ENCODE measurements around the gene EDC3. TPM values are rescaled to one million over a fixed set of nuclear protein-coding genes. Genes with fewer than 3 reads are reported as not detected.

The EDC3 gene
- total and polyA plus RNA-seq, 5 experiments from 2014 or later, result 29.3 to 41.2 (median 35.2) TPM

DNA sequence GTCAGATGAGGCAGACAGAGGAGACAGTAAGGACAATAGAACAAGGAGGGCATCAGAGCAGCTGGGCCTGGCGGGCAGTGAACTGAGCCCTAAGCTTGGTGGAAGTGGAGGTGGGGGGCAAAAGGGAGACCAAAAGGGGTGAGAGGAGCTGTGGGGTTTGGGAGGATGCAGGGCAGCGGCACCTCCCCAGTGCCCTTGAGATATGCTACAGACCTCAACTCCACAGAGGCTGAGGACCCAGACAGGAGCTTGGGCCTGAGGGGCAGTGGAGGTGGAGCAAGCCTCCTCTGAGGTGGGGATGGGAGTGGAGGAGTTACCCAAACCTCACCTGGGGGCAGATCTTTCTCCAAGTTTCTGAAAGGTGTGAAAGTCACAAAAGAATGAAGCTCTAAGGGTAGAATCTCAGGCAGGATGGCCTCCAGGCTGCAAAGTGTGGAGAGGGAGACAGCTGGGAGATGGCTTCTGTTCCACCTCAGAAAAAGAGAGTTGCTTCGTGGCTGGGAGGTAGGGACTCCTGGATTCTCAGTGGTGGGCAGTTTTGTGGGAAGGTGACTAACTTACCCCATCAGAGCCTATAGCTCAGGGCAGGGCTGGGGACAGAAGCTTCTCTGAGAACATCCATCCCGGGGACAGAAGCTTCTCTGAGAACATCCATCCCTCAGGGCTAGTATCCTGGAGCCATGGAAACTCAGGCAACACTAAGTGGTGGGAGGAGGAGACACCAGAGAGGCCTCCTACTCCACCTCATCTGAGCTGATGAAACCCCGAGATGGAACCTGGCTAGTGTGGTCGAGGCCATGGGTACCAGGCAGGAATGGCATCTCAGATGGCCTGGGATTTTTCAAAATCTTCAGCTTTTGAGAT is 82.5 kb downstream of the EDC3 start:
- Mint-ChIP-seq H3K27me3 (no peaks in the 10 kb centered on the region), H3K36me3 (peaks cover 0 to 4% (median 0%) of the 10 kb centered on the region in 3 donors), H3K27ac (peak overlapping the region; percentile 61 to 94 (median 75)), H3K9me3 (no peaks in the 10 kb centered on the region), H3K4me1 (peaks cover 13 to 22% (median 21%) of the 10 kb centered on the region in 4 donors), H3K4me3 (peak overlapping the region; percentile 3 to 88 (median 55))
- POLR2A ChIA-PET, result interaction anchor here (0.7 to 12.7 kb wide), 6 partner anchors 15 to 174 kb away, joined by 3 to 193 read pairs (median 34); partner anchors contain the start of gene ARID3B
- no peak for ATAC-seq
- no peak for DNase-seq

GRCh38 chr15:74612677-74613076 is 83.1 kb downstream of the EDC3 start:
- Mint-ChIP-seq H3K4me1 (peaks cover 8 to 15% (median 14%) of the 10 kb centered on the region in 4 donors), H3K4me3 (peak overlapping the region in 9 of 10 donors; percentile 5 to 68 (median 50)), H3K9me3 (no peaks in the 10 kb centered on the region), H3K27ac (peak overlapping the region in 9 of 10 donors; percentile 51 to 94 (median 74)), H3K36me3 (peaks cover 0 to under 1% (median 0%) of the 10 kb centered on the region in 3 donors), H3K27me3 (no peaks in the 10 kb centered on the region)
- no peak for ATAC-seq
- no peak for DNase-seq
- POLR2A ChIA-PET, result interaction anchor here (0.8 to 12.7 kb wide), 3 partner anchors 14 to 71 kb away, joined by 3 to 193 read pairs (median 51); partner anchors contain the start of gene ARID3B

DNA sequence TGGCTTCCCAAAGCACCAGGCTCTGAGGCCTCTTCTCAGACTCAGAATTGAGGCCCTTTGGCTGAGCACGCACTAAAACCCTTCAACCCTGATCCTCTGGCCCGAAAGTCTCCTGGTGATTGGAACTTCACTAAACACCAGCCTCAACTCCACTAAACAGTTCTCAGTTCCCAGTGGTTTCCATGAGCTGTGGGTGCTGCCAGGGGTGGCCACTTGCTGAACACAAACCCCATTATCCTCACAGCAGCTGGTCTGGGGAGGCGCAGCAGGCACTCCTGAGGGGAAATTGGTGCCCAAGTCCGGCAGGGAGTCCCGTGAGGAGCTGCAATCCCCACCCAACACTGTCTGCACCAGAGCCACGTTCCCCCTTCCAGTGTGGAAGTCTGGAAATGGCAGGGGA is 84.0 kb downstream of the EDC3 start:
- no peaks in the 10 kb centered on the region for H3K36me3 Mint-ChIP-seq
- POLR2A ChIA-PET, result interaction anchor here (0.8 to 12.7 kb wide), 2 partner anchors 13 to 17 kb away, joined by 3 to 193 read pairs; no protein-coding TSS in a partner anchor
- H3K27me3 Mint-ChIP-seq, result no peaks in the 10 kb centered on the region
- peaks cover 4 to 7% (median 6%) of the 10 kb centered on the region in 4 donors for H3K4me1 Mint-ChIP-seq
- H3K4me3 Mint-ChIP-seq, result no peak overlapping the region
- ATAC-seq (no peak), DNase-seq (no peak)
- no peak overlapping the region for H3K27ac Mint-ChIP-seq
- H3K9me3 Mint-ChIP-seq, result no peaks in the 10 kb centered on the region

DNA sequence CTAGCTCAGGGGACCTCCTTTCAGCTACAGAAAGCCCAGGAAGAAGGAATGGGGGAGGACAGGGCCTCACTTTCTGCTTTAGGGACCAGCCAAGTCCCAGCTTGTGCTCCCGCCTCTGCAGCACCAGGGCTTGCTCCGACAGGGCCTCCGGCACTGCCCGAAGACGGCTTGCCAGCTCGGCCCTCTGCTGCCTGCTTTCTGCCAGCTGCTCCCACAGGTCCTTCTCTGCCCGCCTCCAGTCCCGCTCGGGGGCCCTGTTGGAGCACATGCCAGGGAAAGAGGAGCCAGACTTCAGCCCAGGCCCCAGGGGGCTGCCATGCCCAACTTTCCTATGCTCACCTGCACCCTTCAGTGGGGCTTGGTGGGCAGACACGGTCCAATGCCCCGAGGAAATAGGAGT is 84.5 kb downstream of the EDC3 start:
- Mint-ChIP-seq H3K27me3 (no peaks in the 10 kb centered on the region), H3K27ac (no peak overlapping the region), H3K4me1 (peaks cover under 1 to 2% (median 2%) of the 10 kb centered on the region in 4 donors), H3K4me3 (no peak overlapping the region), H3K9me3 (no peaks in the 10 kb centered on the region), H3K36me3 (no peaks in the 10 kb centered on the region)
- DNase-seq (no peak), ATAC-seq (no peak)
- POLR2A ChIA-PET, result interaction anchor here (12.7 kb wide), 1 partner anchor 18 kb away, joined by 193 read pairs; no protein-coding TSS in a partner anchor

DNA sequence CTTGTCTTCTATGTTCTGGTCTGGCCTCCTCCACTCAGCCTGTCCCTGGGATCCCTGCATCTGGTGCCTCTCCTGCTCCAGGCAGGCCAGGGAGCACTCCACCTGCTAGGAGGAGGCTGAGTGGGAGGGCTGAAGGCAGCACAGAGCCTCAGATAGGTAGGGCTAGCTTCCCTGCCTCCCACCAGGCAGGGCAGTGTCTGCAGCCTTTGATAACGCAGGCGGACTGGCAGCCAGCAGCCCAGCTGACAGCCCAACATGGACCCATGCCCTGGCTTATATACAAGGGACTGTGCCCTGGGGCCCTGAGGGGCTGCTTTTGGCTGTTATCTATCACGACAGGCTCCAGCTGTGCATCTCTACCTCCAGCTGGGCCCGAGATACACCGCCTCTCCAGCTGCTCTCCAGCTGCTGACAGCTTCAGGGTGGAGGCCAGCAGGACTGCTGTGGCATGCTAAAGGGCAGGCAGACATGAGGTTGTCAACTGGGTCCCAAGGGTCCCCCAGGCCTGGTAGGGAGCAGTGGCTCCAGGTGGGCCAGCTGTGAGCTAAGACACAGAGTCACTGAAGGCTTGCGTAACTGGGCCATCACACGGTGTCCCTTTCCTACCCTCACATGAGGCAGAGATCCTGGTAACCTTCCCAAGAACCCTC is 85.4 kb downstream of the EDC3 start:
- H3K27ac Mint-ChIP-seq, result no peak overlapping the region
- no peaks in the 10 kb centered on the region for H3K27me3 Mint-ChIP-seq
- no peaks in the 10 kb centered on the region for H3K36me3 Mint-ChIP-seq
- no peak for DNase-seq
- no peak overlapping the region for H3K4me3 Mint-ChIP-seq
- H3K4me1 Mint-ChIP-seq, result peaks cover 0 to 2% (median under 1%) of the 10 kb centered on the region in 4 donors
- POLR2A ChIA-PET, result interaction anchor here (12.7 kb wide), 1 partner anchor 19 kb away, joined by 193 read pairs; no protein-coding TSS in a partner anchor
- H3K9me3 Mint-ChIP-seq, result no peaks in the 10 kb centered on the region
- ATAC-seq, result no peak

GRCh38 chr15:74609938-74610301 is 85.9 kb downstream of the EDC3 start:
- Mint-ChIP-seq H3K9me3 (no peaks in the 10 kb centered on the region), H3K36me3 (no peaks in the 10 kb centered on the region), H3K27me3 (no peaks in the 10 kb centered on the region), H3K27ac (no peak overlapping the region), H3K4me3 (no peak overlapping the region), H3K4me1 (peaks cover 0 to 4% (median 1%) of the 10 kb centered on the region in 4 donors)
- ATAC-seq (no peak), DNase-seq (no peak)
- POLR2A ChIA-PET, result no interaction called here

GRCh38 chr15:74608786-74609185 is 87.0 kb downstream of the EDC3 start:
- ATAC-seq, result no peak
- Mint-ChIP-seq H3K27ac (no peak overlapping the region), H3K27me3 (no peaks in the 10 kb centered on the region), H3K4me3 (no peak overlapping the region), H3K4me1 (peaks cover 0 to 4% (median 0%) of the 10 kb centered on the region in 4 donors), H3K36me3 (no peaks in the 10 kb centered on the region), H3K9me3 (no peaks in the 10 kb centered on the region)
- POLR2A ChIA-PET, result no interaction called here
- DNase-seq, result no peak

DNA sequence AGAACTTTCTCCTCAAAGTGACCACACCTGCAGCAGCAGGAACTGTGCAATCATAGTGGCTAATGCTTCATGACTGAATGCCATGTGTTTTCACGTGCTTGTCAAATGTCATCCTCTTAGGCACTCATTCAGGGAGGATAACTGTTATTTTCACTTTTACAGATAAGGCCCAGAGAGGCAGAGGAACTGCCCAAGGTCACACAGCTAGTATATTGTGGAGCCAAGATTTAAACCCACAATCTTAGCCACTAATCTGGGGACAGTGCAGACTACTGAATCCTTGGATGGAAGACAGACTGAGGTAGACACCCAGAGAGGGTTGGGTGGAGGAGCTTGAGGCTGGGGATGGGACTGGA is 90.1 kb downstream of the EDC3 start:
- no peak overlapping the region for H3K4me3 Mint-ChIP-seq
- ATAC-seq (no peak), DNase-seq (no peak)
- H3K4me1 Mint-ChIP-seq, result peaks cover 0 to 7% (median 3%) of the 10 kb centered on the region in 4 donors
- H3K9me3 Mint-ChIP-seq, result no peaks in the 10 kb centered on the region
- POLR2A ChIA-PET, result no interaction called here
- H3K27ac Mint-ChIP-seq, result no peak overlapping the region
- no peaks in the 10 kb centered on the region for H3K36me3 Mint-ChIP-seq
- H3K27me3 Mint-ChIP-seq, result no peaks in the 10 kb centered on the region

DNA sequence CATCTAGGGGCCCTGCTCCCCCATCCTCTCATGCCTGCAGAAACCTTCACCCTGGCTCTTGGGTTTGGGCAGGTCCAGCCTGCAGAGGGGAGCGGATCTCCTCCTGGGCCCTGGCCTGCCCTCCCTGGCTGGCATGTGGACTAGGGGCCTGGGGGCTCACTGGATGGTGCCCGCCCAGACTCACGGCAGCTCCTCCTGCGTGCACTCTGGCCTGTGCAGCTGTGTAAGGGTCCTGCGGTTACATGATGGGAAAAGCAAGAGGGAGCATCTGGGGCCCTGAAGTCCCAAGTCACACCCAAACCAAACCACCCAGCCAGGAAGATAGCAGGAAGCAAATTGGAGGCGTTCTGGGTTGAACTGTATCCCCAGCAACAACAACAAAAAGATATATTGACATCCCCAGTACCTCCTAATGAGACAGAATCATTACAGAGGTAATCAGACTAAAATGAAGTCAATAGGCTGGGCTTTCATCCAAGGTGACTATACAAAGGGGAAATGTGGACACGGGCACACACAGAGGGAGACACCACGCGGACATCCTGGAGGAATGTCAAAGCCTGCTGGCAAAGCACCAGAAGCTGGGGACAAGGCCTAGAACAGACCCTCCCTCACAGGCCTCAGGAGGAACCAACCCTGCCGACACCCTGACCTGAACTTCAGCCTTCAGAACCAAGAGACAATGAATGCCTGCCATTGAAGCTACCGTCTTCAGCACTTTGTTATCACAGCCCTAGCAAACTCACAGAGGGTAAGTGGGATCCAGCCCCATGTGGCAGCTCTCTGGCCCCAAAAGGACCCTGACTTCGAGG is 90.6 kb downstream of the EDC3 start:
- no peaks in the 10 kb centered on the region for H3K9me3 Mint-ChIP-seq
- ATAC-seq (no peak), DNase-seq (no peak)
- no peaks in the 10 kb centered on the region for H3K36me3 Mint-ChIP-seq
- POLR2A ChIA-PET, result no interaction called here
- no peak overlapping the region for H3K4me3 Mint-ChIP-seq
- no peaks in the 10 kb centered on the region for H3K27me3 Mint-ChIP-seq
- H3K4me1 Mint-ChIP-seq, result peaks cover 0 to 7% (median 4%) of the 10 kb centered on the region in 4 donors
- peak overlapping the region in 1 of 10 donors; percentile 31 for H3K27ac Mint-ChIP-seq

GRCh38 chr15:74603789-74604705 is 91.8 kb downstream of the EDC3 start:
- POLR2A ChIA-PET, result interaction anchor here (0.6 kb wide), 1 partner anchor 48 kb away, joined by 3 read pairs; no protein-coding TSS in a partner anchor
- Mint-ChIP-seq H3K36me3 (no peaks in the 10 kb centered on the region), H3K27me3 (no peaks in the 10 kb centered on the region)

GRCh38 chr15:74603026-74603788 is 92.6 kb downstream of the EDC3 start:
- DNase-seq, result no peak
- no peak overlapping the region for H3K4me3 Mint-ChIP-seq
- POLR2A ChIA-PET, result interaction anchor here (0.5 kb wide), 1 partner anchor 412 kb away, joined by 3 read pairs; no protein-coding TSS in a partner anchor
- no peak overlapping the region for H3K27ac Mint-ChIP-seq
- no peak for ATAC-seq
- peaks cover 11 to 22% (median 17%) of the 10 kb centered on the region in 4 donors for H3K4me1 Mint-ChIP-seq
- H3K36me3 Mint-ChIP-seq, result no peaks in the 10 kb centered on the region
- no peaks in the 10 kb centered on the region for H3K9me3 Mint-ChIP-seq
- no peaks in the 10 kb centered on the region for H3K27me3 Mint-ChIP-seq

More at GRCh38 chr15:74603789-74604705, 91.8 kb downstream of the EDC3 start:
- Mint-ChIP-seq H3K4me3 (no peak overlapping the region), H3K27ac (no peak overlapping the region), H3K9me3 (no peaks in the 10 kb centered on the region), H3K4me1 (peaks cover 5 to 14% (median 9%) of the 10 kb centered on the region in 4 donors)
- no peak for DNase-seq
- ATAC-seq, result no peak

Data from naive thymus-derived CD8-positive, alpha-beta T cell (primary cell).